GM21737 (cell line): Measurements from ENCODE around the gene PEX11G.

Experiments
- ATAC-seq: cut with Tn5 transposase; IDR thresholded peaks from one replicate; pipeline ENCODE4 v1.9.1; 2021; ENCODE audit warnings: mild to moderate bottlenecking, moderate library complexity; ENCODE audit not compliant: unreplicated experiment

Gene PEX11G

DNA sequence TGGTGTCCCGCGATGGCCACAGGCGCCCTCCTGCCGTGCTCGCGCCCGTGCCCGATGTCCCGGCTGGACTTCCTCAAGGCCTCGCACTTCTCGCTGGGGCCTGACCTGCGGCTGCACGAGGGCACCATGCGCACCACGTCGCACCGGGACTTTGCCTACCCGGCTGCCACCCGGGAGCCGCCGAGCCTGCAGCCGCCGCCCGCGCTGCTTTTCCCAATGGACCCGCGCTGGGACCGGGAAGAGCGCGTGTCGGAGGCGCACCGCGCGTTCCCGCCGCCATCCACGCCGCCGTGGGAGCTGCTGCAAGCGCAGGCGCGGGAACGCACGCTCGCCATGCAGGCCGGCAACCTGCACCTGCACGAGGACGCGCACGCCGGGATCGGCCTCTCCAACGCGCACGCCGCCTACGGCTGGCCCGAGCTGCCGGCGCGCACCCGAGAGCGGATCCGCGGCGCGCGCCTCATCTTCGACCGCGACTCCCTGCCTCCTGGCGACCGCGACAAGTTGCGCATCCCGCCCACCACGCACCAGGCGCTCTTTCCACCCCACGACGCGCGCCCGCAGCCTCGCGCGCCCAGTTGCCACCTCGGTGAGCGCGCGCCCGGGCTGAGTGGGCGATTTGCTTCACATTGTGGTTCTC lies 12.1 kb upstream of the PEX11G start:
- ATAC-seq = no peak

DNA sequence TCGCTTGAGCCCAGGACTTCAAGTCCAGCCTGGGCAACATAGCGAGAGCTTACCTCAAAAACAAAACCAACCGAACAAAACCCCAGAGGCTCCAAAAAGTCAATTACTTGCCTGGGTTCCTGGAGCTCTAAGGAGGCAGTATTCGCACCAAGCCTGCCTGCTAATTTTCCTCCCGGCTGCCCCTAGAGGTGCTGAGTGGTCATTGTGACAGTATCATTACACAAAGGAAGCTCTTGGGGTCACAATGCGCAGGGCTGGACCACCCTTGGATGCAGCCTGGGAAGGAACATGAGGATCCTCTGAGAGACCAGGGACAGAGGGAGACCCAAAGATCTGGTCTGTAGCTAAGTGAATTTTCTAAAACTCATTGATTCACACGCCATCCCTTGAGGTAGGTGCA lies 8.5 kb upstream of the PEX11G start:
- no peak for ATAC-seq

DNA sequence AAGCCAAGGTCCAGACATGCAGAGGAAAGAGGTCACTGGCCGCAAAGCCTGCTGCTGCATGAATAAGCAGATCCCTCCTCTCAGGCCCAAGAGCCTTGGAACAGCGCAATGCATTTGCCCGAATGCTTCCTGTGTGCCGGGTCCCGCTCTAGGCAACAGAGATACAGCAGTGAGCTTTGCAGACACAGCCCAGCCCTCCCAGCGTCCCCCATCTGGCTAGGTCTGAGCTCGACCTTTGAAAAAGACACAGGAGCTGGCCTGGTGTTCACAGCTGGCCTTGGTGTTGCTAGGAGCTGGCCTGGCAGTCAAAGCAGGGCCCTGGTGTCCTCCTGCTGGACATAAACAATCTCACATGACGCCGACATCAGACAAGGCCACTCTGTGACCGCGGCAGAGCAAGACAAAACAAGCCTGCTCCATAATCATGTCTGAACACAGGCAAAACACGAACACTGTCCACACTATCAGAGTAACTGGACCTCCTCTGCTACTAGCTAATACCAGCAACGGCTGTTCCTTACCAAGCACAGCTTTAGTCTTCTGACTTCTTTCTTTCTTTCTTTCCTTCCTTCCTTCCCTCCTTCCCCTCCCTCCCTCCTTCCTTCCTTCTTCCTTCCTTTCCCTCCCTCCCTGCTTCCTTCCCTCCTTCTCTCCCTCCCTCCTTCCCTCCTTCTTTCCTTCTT lies 5.7 kb upstream of the PEX11G start:
- ATAC-seq = no peak

DNA sequence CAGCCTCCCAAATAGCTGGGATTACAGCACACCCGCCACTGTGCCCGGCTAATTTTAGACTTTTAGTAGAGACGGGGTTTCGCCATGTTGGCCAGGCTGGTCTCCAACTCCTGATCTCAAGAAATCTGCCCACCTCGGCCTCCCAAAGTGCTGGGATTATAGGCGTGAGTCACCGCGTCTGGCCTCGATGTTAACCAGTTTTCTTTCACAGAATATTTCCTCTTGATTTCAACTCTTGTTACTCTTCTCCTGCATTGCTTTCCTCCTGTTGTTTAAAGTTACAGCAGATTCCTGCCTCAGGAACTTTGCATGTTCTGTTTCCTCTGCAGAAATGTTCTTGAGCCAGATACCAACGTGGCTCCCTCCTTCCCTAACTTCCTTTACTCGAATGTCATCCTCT lies 3.7 kb upstream of the PEX11G start:
- ATAC-seq = no peak

- ATAC-seq = no peak
These were observed 3.3 kb upstream of the PEX11G start for GRCh38 chr19:7492142-7492541.

DNA sequence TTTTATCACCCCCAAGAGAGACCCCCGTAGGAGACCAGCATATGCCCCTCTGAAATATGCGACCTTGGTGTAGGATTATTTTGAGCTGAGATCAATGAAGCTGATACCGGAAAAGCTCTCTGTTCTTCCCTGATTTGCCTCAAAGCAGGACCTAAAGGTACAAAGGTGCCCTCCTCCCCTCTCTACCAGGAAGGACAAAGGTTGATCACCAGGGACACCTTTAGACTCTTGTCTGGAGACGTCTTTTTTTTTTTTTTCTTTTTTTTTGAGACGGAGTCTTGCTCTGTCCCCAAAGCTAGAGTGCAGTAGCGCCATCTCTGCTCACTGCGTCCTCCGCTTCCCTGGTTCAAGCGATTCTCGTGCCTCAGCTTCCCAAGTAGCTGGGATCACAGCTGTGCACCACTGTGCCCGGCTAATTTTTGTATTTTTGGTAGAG lies 792 bp upstream of the PEX11G start:
- ATAC-seq = no peak

- no peak for ATAC-seq
These were observed 1.9 kb downstream of the PEX11G start for GRCh38 chr19:7486923-7487322.

- ATAC-seq = no peak
These were observed 5.1 kb downstream of the PEX11G start for GRCh38 chr19:7483720-7484201.

DNA sequence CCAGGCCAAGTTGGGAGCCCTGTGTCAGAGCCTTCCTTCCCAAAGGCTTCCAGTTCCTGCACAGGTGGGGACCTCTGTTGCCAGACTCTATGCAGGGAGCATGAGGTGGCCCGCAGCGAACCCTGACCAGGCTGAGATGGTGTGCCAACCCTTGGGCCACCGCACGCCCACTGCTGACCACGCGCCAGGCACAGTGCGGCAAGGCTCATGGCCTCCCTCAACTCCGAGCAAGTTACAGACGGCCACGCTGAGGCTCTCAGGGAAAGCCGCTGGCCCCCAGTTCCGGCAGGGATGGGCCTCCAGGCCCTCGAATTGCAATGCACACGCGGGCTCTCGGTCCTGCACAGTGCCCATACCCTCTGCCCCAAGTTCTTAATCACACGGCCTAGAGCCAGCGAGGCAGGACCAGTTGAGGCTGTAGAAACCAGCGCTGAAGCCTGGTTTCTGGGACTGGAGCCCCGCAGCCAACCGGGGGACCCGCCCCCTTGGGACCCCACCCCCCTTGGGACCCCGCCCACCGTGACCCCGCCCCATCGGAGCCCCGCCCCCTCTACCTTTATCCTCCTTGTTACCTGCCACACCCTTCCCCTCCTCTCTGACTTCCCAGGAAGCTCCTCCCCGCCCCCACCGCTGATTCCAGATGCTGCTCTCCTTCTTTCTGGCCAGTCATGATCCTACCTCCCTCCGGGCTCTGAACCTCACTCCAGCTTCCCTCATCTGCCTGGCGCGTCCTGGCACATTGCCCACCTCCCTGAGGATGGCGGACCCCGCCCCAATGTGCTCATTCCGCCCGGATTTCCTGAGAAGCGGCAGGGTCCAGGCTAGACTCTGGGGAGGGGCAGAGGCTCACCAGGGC lies 6.0 kb downstream of the PEX11G start:
- no peak for ATAC-seq

DNA sequence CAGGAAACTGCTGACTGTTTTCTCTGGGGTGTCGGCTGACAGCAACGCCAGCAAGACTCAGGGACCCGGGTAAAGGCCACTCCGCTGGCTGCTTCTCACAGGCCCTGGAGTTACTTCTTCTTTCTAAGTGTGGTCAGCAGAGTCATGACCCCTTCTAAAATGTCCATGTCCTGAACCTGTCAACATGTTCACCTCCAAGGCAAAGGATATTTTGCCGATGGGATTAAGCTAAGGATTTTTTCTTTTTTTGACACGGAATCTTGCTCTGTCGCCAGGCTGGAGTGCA lies 7.9 kb downstream of the PEX11G start:
- ATAC-seq = no peak

GRCh38 chr19:7480222-7480969 lies 8.4 kb downstream of the PEX11G start:
- ATAC-seq = no peak

DNA sequence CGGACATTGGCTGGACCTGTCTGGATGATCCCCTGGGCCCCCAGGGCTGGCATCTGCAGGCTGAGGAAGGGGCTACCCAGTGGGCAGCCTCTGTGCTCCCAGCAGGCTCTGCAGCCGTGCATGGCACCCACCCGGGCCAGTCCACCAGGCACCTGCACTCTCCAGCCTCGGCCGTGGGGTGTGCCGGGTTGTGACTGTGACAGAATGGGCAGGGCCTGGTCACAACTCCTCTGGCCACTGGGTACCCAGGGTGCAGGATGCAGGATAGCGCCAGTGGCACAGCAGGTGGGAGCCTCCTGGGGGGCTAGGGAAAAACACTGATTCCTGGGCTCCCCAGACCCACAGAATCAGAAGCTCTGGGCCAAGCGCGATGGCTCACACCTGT lies 10.0 kb downstream of the PEX11G start:
- ATAC-seq = no peak

DNA sequence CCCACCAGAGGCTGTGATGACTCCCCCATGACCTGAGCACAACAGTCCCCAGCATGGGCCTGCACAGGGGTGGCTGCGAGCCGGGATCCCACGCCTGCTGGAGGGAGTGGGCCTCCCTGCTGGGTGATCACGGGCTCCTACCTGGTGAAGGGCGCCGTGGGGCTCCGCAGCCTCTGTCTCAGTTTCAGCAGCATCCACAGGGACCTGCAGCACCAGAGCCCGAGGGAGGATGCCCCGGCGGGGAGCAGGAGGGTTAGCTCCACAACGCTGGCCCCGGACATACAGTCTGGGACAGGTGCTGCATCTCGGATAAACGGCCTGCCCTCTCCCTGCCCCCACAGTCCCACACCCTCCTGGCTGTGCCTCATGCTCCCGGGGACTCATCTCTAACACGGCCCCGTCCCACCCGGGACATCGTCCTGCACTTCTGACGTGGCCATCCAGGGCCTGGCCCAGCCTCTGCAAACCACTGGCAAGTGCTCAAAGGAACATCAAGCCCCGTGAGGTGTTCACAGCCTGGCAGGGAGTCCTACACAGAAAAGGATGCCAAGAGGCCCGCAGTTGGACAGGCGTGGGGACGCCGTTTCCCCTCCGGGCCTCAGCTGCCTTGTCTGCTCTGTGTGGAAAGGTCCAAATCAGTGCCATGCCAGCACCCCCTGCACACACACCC lies 10.5 kb downstream of the PEX11G start:
- no peak for ATAC-seq

GRCh38 chr19:7477758-7478157 lies 11.1 kb downstream of the PEX11G start:
- no peak for ATAC-seq

DNA sequence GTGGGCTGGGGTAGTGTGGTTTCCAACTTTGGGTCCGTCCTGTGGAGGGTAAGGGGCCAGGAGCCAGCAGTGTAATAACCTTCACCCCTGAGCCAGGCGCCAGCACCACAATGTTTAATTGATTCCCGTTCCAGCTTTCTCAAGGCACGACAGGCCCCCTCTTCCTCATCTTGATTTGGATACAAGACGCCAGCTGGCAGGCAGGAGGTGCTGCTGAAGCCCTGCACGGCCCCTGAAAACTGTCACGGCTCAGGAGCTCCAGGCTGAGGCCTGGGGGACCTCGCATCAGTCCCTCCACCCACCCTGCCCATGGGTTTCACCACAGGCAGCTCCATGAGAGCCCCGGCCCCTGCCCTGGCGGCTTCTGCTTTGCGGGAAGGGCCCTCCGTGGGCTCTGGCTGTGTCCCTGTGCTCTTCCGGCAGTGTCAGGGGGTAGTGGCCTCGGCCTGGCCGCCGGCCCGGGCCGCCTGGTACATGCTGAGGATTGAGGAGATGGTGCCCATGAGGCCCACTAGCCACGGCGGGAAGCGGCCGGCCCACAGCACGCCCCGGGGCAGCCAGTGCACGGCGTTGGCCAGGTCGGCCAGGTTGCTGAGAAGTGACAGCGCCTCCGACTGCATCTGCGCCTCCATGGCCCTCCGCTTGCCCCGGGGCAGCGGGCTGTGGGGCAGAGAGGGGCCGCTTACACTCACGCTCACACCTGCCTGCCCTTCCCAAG lies 11.9 kb downstream of the PEX11G start:
- no peak for ATAC-seq

DNA sequence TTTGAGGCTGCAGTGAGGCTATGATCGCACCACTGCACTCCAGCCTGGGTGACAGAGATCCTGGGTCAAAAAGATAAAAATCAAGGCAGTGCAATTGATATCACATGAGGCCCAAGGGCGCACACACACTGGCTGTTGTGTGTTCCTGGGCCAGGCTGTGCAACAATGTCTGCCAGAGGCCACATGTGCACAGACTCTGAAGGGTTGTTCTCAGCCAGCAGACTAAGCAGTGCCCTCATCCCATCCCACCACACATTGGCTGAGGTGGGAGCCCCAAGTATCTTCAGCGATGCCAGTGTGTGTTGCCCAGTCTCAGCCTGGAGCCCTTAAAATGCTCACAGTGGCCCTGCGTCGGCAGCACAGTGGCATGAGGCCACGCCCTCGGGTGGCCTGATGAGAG lies 12.6 kb downstream of the PEX11G start:
- no peak for ATAC-seq

DNA sequence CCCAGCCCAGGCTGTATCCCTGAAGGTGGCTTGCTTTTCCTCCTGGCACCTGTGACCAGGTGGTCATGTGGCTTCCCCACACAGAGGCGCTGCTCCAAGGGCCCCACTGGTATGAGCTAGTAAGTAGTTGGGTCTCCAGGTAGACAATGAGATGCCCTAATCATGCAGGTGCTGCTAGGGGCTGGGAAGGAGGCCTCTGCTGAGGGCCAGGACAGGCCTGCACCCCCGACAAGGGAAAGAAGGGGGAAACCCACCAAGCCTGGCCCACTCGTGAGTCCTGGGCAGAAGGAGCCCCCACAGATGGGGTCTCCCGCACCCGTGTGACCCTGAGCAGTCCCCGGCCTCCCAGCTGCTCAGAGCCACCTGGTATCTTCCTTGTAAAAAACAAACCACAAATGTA lies 13.2 kb downstream of the PEX11G start:
- ATAC-seq = no peak

GRCh38 chr19:7471696-7472615 lies 16.9 kb downstream of the PEX11G start:
- no peak for ATAC-seq
